Endothelial cell of hepatic sinusoid (primary cell): ENCODE data around the gene DGKB.
"Not testable (repeated sequence)": the region's sequence is repeated elsewhere in the genome, so short reads cannot be mapped to it uniquely, and the experiment has no call there.

Source experiments
- in situ Hi-C: cut with HindIII; loops from 2 replicates; pipeline ENCODE4 v1.10.0; 2017; ENCODE audit warnings: low sequenced_read_pairs

The DGKB gene

DNA sequence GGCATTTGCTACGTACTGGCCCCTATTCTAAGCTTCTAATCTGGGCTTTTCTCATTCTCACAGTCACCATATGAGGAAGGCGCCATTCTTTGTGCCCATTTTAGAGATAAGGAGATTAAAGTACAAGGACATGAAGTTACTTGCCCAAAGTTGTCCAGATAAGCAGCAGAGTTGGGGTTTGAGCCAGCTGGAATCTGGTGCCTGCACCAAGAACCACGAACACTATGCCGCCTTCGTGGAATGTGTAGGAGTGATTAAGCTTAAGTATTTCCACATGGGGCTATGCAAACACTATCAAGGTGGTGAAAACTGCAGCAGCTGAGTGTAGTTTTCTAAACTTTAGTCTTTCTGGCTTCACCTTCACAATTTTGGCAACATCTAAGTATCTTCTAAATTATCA, 570.4 kb downstream of the DGKB start:
- in situ Hi-C loops = no loop called here

GRCh38 chr7:14324767-14325166, 577.8 kb downstream of the DGKB start:
- in situ Hi-C loops = no loop called here

DNA sequence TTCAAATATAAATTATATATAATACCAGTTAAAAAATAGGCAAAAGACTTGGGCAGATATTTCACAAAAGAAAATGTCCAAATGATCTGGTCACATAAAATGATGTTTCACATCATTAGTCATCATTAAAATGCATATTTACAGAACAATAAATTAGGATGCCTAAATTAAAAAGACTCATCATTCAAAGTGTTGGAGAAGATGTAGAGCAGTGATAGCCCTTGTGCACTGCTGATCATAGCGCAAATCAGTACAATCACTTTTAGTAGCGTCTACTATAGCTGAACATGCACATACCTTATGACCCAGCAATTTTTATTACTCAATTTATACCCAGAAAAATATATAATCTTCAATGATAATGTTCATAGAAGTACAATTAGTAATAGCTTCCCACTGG, 579.8 kb downstream of the DGKB start:
- in situ Hi-C loops = no loop called here

DNA sequence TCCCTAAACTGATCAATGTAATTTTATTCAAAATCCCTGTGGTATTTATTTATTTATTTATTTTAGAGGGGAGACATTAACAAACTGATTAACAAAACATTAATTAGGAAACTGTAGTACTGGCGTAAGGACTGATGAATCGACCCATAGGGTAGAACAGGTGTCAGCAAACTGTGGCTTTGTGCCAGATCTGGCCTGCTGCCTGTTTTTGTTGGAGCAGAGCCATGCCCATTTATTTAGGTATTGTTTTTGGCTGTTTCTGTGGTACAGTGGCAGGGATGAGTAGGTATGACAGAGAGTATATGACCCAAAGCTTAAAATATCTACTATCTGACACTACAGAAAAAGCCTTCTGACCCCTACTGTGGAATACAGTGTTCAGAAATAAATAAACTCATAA, 580.6 kb downstream of the DGKB start:
- in situ Hi-C loops = no loop called here

GRCh38 chr7:14309432-14309831, 593.1 kb downstream of the DGKB start:
- in situ Hi-C loops = no loop called here

DNA sequence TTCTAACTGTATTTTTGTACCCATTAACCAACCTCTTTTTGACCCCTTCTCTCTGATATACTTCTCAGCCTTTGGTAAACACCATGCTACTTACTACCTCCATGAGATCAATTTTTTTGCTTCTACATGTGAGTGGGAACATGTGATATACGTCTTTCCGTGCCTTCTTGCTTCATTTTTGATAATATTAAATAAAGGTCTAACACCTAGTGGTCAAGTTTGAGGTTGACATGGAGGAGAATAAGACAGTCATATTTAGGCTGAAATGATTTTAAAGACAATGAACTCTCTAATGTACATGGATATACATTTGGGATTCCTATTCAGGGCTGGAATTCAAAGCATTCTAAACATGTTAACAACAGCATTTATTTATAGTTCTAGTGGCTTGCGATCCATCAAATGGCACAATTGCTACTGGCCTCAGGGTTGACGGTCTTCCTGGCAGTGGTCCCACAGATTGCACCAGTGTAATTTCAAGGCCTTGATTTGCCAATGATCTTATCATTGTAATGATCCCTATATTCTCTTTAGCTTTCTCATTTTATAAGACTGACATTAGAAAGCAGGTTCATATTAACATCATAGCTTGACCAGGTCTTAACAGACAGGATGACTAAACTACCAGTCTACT, 597.2 kb downstream of the DGKB start:
- in situ Hi-C loops = no loop called here

DNA sequence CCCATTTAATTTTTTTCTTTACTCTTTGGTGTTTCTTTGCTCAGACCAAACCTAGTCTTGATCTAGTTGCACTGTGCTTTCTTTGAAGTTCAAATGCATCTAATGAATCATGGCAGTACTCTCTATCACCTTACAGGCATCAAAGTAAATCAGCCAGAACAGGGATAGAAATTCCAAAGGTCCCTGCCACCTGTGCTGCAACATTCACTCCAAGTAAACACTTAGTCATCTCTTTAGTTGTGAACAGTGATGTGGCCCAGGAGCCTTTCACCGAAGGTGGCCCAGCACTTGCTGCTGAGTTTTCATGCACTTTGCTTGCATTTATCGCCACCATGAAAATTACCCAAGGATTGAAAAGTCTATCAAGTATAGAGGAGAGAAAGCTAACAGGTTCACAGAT, 599.0 kb downstream of the DGKB start:
- in situ Hi-C loops = no loop called here

GRCh38 chr7:14294637-14295036, 607.9 kb downstream of the DGKB start:
- in situ Hi-C loops = no loop called here

GRCh38 chr7:14293434-14293833, 609.1 kb downstream of the DGKB start:
- in situ Hi-C loops = no loop called here

- in situ Hi-C loops = no loop called here
Measured at GRCh38 chr7:14292737-14293136, 609.8 kb downstream of the DGKB start.

DNA sequence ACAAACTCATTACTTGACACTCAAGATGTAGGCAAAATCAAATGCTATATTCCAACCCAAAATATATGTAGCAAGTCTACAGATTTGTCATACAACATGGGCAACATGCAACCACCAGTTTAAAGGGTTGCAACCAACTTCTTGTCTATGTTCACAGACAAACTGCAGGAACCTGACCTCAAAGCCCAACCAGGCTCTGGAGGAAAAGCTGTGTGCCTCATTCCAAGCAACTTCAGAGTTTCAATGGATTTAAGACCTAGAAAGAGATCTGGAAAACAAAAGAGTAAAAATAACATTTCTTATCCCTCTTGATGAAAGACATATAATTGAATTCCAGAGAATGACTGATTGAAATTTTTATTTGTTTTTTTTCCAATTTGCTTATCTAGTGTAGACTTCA, 612.6 kb downstream of the DGKB start:
- in situ Hi-C loops = no loop called here

DNA sequence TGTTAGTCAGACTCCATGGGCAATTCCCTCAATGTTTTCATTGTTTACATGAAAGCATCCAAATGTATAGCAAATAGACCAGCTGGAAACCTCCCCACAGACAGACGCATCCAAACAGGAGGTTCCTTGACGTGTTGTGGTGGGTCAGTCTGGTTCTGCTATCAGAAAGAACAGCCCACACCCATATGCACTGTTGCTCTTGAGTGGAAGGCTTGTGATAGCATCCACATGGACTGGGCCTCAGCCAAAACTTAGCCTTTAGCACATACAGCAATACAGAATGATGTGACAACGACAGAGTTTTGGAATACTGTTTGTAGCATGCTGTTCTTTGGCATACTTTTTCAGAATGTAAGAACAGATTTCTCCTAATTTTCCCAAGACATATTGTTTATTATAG, 613.9 kb downstream of the DGKB start:
- in situ Hi-C loops = no loop called here

DNA sequence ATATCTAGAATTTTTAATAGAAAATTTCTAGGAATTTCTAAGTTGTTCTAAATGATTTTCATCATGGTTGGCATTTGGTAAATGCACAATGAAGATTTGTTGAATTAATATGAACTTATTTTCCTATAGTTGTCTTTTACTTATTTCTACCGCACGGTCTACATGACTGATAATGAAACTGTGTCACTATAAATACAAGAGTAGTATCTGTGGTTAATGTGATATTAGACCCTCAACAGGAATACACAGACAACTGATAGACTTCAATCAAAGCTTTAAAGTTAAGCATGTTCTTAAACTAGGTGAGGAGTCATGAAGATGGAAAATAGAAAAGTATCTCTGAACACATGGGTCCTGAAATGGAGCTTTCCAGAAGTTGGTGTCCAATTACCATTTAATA, 615.2 kb downstream of the DGKB start:
- in situ Hi-C loops = no loop called here

DNA sequence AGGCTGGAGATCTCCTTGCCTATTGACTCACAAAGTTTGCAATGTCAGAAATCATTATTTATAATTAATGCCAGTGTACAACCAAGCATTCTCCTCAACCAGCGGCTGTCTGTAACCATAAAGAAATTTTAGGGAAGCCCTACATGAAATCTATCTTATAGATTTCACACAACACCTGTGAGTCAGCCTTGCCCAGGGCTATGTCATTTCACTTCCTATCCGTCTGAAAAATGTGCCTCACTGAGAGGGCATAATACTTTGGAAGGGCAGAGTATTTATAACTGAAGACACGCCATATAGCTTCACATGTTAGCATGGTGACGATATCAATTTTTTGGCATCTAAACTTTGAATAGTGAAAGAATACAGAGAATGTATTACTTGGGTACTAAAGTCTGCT, 616.5 kb downstream of the DGKB start:
- in situ Hi-C loops = no loop called here

DNA sequence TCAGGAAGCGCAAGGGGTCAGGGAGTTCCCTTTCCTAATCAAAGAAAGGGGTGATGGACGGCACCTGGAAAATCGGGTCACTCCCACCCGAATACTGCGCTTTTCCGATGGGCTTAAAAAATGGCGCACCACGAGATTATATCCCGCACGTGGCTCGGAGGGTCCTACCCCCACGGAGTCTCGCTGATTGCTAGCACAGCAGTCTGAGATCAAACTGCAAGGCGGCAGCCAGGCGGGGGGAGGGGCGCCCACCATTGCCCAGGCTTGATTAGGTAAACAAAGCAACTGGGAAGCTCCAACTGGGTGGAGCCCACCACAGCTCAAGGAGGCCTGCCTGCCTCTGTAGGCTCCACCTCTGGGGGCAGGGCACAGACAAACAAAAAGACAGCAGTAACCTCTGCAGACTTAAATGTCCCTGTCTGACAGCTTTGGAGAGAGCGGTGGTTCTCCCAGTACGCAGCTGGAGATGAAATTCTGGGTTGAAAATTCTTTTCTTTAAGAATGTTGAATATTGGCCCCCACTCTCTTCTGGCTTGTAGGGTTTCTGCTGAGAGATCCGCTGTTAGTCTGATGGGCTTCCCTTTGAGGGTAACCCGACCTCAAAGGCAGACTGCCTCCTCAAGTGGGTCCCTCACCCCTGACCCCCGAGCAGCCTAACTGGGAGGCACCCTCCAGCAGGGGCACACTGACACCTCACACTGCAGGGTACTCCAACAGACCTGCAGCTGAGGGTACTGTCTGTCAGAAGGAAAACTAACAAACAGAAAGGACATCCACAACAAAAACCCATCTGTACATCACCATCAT, 623.3 kb downstream of the DGKB start:
- in situ Hi-C loops = not testable (repeated sequence)

DNA sequence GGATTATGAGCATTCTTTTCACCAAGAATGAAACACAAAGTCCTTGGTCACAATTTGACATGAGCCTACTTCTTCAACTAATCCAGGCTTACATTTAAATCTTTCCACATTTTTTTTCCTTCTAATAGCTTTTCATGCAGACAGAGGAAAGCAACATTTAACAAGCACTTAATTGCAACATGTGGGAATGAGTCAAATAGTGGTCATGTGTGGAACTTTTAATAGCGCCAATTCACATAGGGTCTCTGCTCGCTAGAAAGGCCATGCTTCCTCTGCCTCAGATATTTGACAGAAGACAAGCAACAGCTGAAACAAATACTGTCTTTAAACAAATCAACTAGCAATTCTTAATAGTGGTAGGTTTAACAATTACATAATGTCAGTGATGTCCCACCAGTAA, 627.2 kb downstream of the DGKB start:
- in situ Hi-C loops = no loop called here

GRCh38 chr7:14271441-14271840, 631.1 kb downstream of the DGKB start:
- in situ Hi-C loops = no loop called here

DNA sequence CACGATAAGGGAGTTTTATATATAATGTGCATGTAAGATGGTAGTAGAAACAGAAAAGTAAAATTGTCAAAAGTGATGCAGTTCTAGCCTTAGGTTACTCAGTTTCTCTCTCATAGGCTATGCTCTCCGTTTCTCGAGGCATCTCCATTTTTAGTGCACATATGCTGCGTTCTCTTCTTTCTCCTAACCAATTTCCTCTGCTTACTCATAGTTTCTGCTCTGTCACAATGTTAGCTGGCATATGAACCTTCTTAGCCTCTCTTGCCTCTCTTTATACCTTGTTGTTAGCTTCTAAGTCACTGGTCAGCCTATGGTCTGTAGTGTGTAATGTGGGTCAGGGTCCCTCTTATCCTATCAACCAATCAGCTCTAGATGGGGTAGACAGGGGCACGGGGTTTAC, 632.5 kb downstream of the DGKB start:
- in situ Hi-C loops = no loop called here

GRCh38 chr7:14260011-14260410, 642.5 kb downstream of the DGKB start:
- in situ Hi-C loops = no loop called here

GRCh38 chr7:14258861-14259260, 643.7 kb downstream of the DGKB start:
- in situ Hi-C loops = no loop called here

GRCh38 chr7:14258441-14258840, 644.1 kb downstream of the DGKB start:
- in situ Hi-C loops = no loop called here

DNA sequence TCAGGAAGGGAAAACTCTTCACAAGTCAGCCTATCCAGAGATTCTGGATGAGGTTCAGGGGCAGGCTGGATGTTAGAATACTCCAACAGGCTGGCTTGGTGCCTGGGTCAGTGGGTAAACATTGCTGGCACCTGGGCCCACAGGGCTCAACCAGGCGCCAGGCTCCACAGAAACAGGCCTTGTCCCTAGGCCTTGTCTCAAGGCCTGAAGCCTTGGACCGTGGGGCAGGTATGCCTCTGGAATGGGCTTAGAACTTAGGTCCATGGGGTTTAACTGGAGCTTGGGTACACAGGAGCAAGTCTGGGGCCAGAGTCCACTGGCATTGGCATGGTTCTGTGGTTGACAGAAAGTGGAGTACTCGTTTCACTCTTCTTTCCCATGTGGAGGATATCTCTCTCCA, 650.1 kb downstream of the DGKB start:
- in situ Hi-C loops = no loop called here

DNA sequence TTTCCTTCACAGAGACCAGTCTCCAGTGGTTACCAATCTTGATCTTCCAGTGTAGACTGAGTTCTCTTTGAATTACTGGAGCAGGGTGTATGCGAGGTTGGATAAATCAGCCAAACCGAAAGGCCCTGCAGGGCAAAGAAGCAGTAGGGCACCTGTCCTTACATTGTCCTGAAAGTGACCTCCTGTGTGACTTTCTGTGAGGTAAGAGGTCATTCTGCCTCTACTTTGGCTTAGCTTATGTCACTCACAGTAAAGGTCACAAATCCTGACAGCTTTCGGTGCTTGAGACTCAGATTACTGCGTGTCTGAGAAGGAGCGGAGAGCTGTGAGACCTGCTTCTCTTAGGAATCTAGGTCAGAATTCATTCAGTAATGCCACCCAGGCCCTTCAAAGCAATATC, 660.4 kb downstream of the DGKB start:
- in situ Hi-C loops = no loop called here
